OCI-LY7 (cell line): ENCODE measurements around the gene NME3. TPM values are rescaled to one million over a fixed set of nuclear protein-coding genes. Genes with fewer than 3 reads are reported as not detected.

Experiments
- BruUV-seq: library from RNA; stranded (reverse); fragments of 400-500 nt; replicated peaks from 2 replicates; lab custom pipeline; 2021; lab: Mats Ljungman, UMichigan
- CTCF ChIA-PET: fragments of 300-600 bp; sonication (Branson Sonifier 250); formaldehyde crosslinking; loops from one replicate; lab custom pipeline; 2022; ENCODE audit warnings: antibody characterized with exemption; ENCODE audit not compliant: unreplicated experiment; lab: Charles Lee
- POLR2A ChIA-PET: fragments of 300-600 bp; sonication (Branson Sonifier 250); formaldehyde crosslinking; loops from one replicate; lab custom pipeline; 2022; ENCODE audit warnings: antibody characterized with exemption; lab: Charles Lee
- DNase-seq: peaks from one replicate; pipeline ENCODE4 v3.0.0-alpha.2; 2015; ENCODE audit warnings: low spot score
- H2AFZ ChIP-seq: fragments of 200-600 bp; sonication (generic), shearing (Covaris generic); 2 replicates; pipeline ENCODE4 v1.6.1; 2014; ENCODE audit warnings: mild to moderate bottlenecking, antibody characterized with exemption, low read length, moderate library complexity
- H3K27ac ChIP-seq: fragments of 200-600 bp; sonication (generic); 2 replicates; pipeline ENCODE4 v1.5.1; 2014; ENCODE audit warnings: mixed run types, low read depth, mild to moderate bottlenecking, moderate library complexity, low read length, inconsistent platforms; ENCODE audit not compliant: poor library complexity, severe bottlenecking
- H3K36me3 ChIP-seq: fragments of 200-600 bp; sonication (generic); 2 replicates; pipeline ENCODE4 v1.6.1; 2014; ENCODE audit warnings: mild to moderate bottlenecking, antibody characterized with exemption, low read length, moderate library complexity, mixed read lengths; ENCODE audit not compliant: insufficient read depth
- H3K4me1 ChIP-seq: fragments of 200-600 bp; sonication (generic); 2 replicates; pipeline ENCODE4 v1.5.1; 2014; ENCODE audit warnings: mild to moderate bottlenecking, low read length; ENCODE audit not compliant: insufficient read depth, poor library complexity, severe bottlenecking
- H3K4me2 ChIP-seq: fragments of 200-600 bp; sonication (generic); 2 replicates; pipeline ENCODE4 v1.6.1; 2014; ENCODE audit warnings: mild to moderate bottlenecking, low read length
- H3K4me3 ChIP-seq: fragments of 200-600 bp; sonication (generic); 2 replicates; pipeline ENCODE4 v1.5.1; 2014; ENCODE audit warnings: mild to moderate bottlenecking, low read depth, low read length; ENCODE audit not compliant: poor library complexity, severe bottlenecking
- H3K79me2 ChIP-seq: fragments of 200-600 bp; sonication (generic); 2 replicates; pipeline ENCODE4 v1.6.1; 2016; ENCODE audit warnings: low read depth, mild to moderate bottlenecking, low read length, moderate library complexity, mixed read lengths; ENCODE audit not compliant: insufficient read depth
- H3K9me2 ChIP-seq: fragments of 200-600 bp; sonication (generic); 2 replicates; pipeline ENCODE4 v1.6.1; 2016; ENCODE audit warnings: mild to moderate bottlenecking, low read length, mixed read lengths; ENCODE audit not compliant: insufficient read depth
- H3K9me3 ChIP-seq: fragments of 200-600 bp; sonication (generic); 2 replicates; pipeline ENCODE4 v1.6.1; 2014; ENCODE audit warnings: mild to moderate bottlenecking, mixed run types, low read length, mixed read lengths
- H4K20me1 ChIP-seq: fragments of 200-600 bp; sonication (generic); 2 replicates; pipeline ENCODE4 v1.6.1; 2014; ENCODE audit warnings: mild to moderate bottlenecking, antibody characterized with exemption, low read length, moderate library complexity, mixed read lengths; ENCODE audit not compliant: insufficient read depth
- CTCF ChIP-seq: fragments of 200-600 bp; sonication (generic); conservative IDR thresholded peaks from 2 replicates; pipeline ENCODE4 v1.5.1; 2014; ENCODE audit warnings: mild to moderate bottlenecking, antibody characterized with exemption, low read length, moderate library complexity, mixed read lengths
- EZH2phosphoT487 ChIP-seq: fragments of 200-600 bp; sonication (generic); IDR thresholded peaks from 2 replicates; pipeline ENCODE4 v1.6.1; 2018; ENCODE audit warnings: low read depth, borderline replicate concordance, mild to moderate bottlenecking, mixed run types, antibody characterized with exemption, low read length, moderate library complexity, mixed read lengths
- intact Hi-C: fragments of 100-400 bp; cut with micrococcal nuclease; formaldehyde crosslinking; loops from one replicate; pipeline ENCODE4 v1.10.0; 2022; ENCODE audit not compliant: unreplicated experiment
- total RNA-seq, 2 experiments: library from RNA; depleted of rRNA in 1 of 2; stranded (reverse); fragments of >200 nt in 1 of 2; shearing (Covaris generic) in 1 of 2; gene quantifications; 2 replicates each; pipeline ENCODE4 v1.2.3, GENCODE V29; 2014 to 2022

Gene NME3
- total RNA-seq, 2 experiments from 2014 or later: 34.8 to 54.5 TPM

GRCh38 chr16:1779741-1780676, 8.7 kb upstream of the NME3 start:
- Histone ChIP-seq H4K20me1 (no peaks in the 10 kb centered on the region; the same call in 1 of the 2 replicates), H2AFZ (no peak overlapping the region), H3K79me2 (peaks cover 17% of the 10 kb centered on the region), H3K4me3 (no peak overlapping the region), H3K27ac (no peak overlapping the region), H3K4me2 (no peak overlapping the region), H3K9me2 (no peaks in the 10 kb centered on the region), H3K9me3 (no peaks in the 10 kb centered on the region), H3K36me3 (peaks cover 53% of the 10 kb centered on the region), H3K4me1 (peaks cover 15% of the 10 kb centered on the region)
- ChIA-PET CTCF (no interaction called here), POLR2A (no interaction called here)
- intact Hi-C loops: loop anchor here (5.0 kb wide), 2 partner anchors 47 to 162 kb away; partner anchors contain the start of genes FAHD1, HAGH and MSRB1
- BruUV-seq: TSS peak; percentile 71
- TF ChIP-seq CTCF (no peak), EZH2phosphoT487 (no peak)
- DNase-seq: no peak

- no peaks in the 10 kb centered on the region for H3K9me3 ChIP-seq
- POLR2A ChIA-PET: no interaction called here
- H3K27ac ChIP-seq: no peak overlapping the region
- H3K4me1 ChIP-seq: peaks cover 22% of the 10 kb centered on the region
- no peaks in the 10 kb centered on the region; the same call in 1 of the 2 replicates for H4K20me1 ChIP-seq
- peaks cover 55% of the 10 kb centered on the region for H3K36me3 ChIP-seq
- peaks cover 18% of the 10 kb centered on the region for H3K79me2 ChIP-seq
- no peak overlapping the region for H3K4me3 ChIP-seq
- H2AFZ ChIP-seq: no peak overlapping the region
- no peak overlapping the region for H3K4me2 ChIP-seq
- TF ChIP-seq EZH2phosphoT487 (no peak), CTCF (no peak)
- no peak for DNase-seq
- CTCF ChIA-PET: no interaction called here
- intact Hi-C loops: no loop called here
- BruUV-seq: no TSS peak
- H3K9me2 ChIP-seq: no peaks in the 10 kb centered on the region
Measured at GRCh38 chr16:1779234-1779701, 7.9 kb upstream of the NME3 start.
